Endometrial microvascular endothelial cells (primary cell): ENCODE measurements around the gene LRRK1. TPM values are rescaled to one million over a fixed set of nuclear protein-coding genes. Genes with fewer than 3 reads are reported as not detected.

Source experiments
- in situ Hi-C: cut with HindIII; loops from 2 replicates; pipeline ENCODE4 v1.10.0; 2017; ENCODE audit warnings: low sequenced_read_pairs, low pct_unique_long_range_greater_than_20kb; ENCODE audit errors: inconsistent ontology term
- total RNA-seq: library from RNA; depleted of rRNA; stranded (reverse); fragments of >200 nt; gene quantifications from one replicate; pipeline ENCODE4 v1.2.3, GENCODE V29; 2015; ENCODE audit errors: inconsistent ontology term

Gene LRRK1
- total RNA-seq, 1 donor from 2014 or later, result 8.4 TPM

DNA sequence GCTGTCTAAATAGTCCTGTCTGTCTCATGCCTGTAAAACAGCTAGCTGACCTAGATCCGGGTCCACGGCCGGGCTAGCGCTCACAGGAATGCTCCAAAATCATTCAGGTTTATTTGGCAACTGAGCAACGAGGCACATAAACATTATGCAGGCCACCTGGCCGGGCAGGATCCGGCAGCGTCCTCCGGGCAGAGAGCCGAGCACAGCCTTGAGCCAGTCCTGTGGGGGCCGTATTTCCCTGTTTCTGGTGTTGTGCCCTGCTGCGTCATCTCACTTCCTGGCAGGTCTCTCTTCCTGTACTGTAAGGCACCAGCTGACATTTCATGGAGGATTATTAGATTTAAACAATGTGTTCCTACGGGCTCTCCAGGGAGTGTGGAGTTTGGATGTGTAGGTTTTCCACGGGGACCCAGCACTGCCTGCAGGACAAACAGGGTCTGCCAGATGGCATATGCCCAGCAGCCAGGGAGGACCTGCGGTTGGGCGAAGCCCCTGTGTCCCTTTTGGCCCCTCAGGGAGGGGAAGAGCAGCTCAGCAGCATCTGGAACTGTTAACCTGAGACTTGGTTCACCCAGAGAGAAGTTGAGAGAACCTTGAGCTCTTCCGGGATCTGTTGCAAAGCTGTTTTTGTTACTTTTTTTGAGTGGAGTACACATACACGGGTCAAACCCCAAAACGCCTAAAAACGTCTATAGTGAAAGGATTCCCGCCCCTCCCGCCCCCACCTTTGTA lies 16.6 kb upstream of the LRRK1 start:
- in situ Hi-C loops, result loop anchor here (10.0 kb wide), 1 partner anchor 372 kb away; the partner anchor contains the start of gene SELENOS

GRCh38 chr15:100903168-100903554 lies 16.0 kb upstream of the LRRK1 start:
- in situ Hi-C loops, result loop anchor here (10.0 kb wide), 1 partner anchor 372 kb away; the partner anchor contains the start of gene SELENOS

GRCh38 chr15:100905850-100906249 lies 13.3 kb upstream of the LRRK1 start:
- in situ Hi-C loops, result loop anchor here (10.0 kb wide), 1 partner anchor 369 kb away; the partner anchor contains the start of gene SELENOS

GRCh38 chr15:100908466-100908865 lies 10.7 kb upstream of the LRRK1 start:
- in situ Hi-C loops, result loop anchor here (10.0 kb wide), 1 partner anchor 366 kb away; the partner anchor contains the start of gene SELENOS

DNA sequence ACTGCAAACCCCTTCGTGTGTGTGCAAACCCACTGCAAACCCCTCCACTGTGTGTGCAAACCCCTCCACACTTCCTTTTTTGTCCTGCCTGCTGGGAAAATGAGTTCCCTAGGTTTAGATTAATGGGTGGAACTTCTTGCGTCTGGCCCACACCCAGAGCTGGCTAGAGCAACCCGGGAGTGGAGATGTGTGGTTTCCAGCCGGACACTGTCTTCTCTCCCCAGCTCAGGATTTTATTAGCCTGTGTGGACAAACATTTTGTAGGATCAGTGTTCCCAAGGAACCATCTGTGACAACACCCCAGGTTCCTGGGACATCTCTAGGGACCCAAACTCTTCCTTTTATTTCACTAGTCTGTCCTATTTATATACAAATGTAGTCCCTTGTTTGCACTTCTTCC lies 9.6 kb upstream of the LRRK1 start:
- in situ Hi-C loops, result loop anchor here (10.0 kb wide), 1 partner anchor 365 kb away; the partner anchor contains the start of gene SELENOS

GRCh38 chr15:100909989-100910955 lies 8.9 kb upstream of the LRRK1 start:
- in situ Hi-C loops, result loop anchor here (10.0 kb wide), 1 partner anchor 365 kb away; the partner anchor contains the start of gene SELENOS

GRCh38 chr15:100911086-100911485 lies 8.1 kb upstream of the LRRK1 start:
- in situ Hi-C loops, result no loop called here

- in situ Hi-C loops, result no loop called here
These were observed 5.2 kb upstream of the LRRK1 start for GRCh38 chr15:100913961-100914360.

- in situ Hi-C loops, result no loop called here
These were observed 4.3 kb upstream of the LRRK1 start for GRCh38 chr15:100914876-100915275.

GRCh38 chr15:100918034-100918689 lies 995 bp upstream of the LRRK1 start:
- in situ Hi-C loops, result no loop called here

GRCh38 chr15:100919481-100920405 lies 586 bp downstream of the LRRK1 start:
- in situ Hi-C loops, result no loop called here

GRCh38 chr15:100920516-100921135 lies 1.5 kb downstream of the LRRK1 start:
- in situ Hi-C loops, result no loop called here

DNA sequence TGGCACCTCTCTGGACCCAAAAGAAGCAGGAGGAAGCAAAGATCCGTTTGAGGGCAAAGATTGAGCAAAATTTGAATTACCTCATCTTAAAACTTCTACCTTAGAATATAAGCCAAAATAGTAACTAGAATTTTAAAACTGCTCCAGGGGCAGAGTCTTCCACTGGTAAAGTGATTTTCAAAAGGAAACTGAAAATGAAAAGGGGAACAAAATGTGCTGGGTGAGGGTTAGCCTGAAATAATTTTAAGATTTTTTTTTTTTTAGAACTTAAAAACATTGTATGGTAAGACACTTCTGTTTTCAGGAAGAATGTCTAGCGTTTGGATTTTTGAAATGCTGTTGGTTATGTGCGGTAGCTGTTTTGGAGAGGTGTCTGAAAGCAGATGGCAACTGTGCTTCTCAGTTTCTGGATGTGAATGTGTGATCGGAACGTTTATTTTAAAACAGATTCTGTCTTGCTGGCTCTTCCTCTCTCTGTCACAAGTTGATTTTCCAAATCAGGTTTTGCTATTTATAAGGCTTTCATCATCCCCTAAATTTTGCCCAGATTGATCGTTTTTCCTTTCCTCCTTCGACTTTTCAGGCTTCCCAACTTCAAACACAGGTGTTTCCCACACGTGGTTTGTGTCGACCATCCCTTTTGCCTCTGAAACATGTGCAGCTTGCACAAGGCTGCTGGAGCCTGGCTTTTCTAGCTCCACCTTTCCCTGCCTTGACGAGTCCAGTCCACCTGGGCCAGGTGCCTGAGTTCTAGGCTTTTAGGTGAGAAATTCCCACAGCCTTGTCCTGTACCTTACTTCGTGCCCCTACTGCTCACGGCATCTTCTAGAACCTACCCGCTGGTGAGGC lies 3.3 kb downstream of the LRRK1 start:
- in situ Hi-C loops, result no loop called here

GRCh38 chr15:100923076-100923475 lies 3.9 kb downstream of the LRRK1 start:
- in situ Hi-C loops, result no loop called here

DNA sequence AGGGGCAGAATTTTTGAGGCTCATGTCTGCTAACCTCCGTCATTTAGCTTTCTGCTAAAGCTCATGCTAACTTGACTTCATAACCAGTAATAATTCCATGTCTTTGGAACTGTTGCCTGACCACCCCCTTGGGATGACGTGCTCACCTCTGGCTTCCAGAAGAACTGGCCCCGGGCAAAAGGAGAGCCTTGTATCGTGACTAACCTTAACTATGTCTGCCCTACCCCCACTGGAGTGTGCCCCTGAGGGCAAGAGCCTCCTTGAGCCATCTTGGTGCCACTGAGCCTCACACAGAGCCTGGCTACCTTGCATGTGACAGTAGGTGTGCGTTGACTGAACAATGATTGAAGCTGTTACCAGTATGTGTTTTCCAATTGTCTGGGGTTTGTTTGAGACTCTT lies 4.7 kb downstream of the LRRK1 start:
- in situ Hi-C loops, result no loop called here

GRCh38 chr15:100924436-100924835 lies 5.3 kb downstream of the LRRK1 start:
- in situ Hi-C loops, result no loop called here

DNA sequence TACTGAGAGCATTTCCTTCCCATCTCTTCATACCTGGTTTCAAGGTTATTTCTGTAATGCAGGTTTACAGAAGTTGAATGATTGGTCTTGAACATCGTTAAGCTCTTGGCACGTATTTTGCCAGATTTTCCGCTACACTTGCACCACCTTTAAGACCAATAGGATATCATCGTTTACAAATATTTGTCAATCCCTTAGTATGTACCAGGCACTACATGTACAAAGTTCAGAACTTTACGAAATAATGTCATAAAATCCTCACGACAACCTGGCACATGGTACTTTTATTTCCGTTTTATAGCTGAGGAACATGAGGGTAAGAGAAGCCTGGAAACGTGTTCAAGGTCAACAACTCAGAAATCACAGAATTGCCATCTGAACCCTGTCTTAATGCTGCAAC lies 6.3 kb downstream of the LRRK1 start:
- in situ Hi-C loops, result no loop called here
